ENCODE results near the gene XXYLT1.

The XXYLT1 gene

DNA sequence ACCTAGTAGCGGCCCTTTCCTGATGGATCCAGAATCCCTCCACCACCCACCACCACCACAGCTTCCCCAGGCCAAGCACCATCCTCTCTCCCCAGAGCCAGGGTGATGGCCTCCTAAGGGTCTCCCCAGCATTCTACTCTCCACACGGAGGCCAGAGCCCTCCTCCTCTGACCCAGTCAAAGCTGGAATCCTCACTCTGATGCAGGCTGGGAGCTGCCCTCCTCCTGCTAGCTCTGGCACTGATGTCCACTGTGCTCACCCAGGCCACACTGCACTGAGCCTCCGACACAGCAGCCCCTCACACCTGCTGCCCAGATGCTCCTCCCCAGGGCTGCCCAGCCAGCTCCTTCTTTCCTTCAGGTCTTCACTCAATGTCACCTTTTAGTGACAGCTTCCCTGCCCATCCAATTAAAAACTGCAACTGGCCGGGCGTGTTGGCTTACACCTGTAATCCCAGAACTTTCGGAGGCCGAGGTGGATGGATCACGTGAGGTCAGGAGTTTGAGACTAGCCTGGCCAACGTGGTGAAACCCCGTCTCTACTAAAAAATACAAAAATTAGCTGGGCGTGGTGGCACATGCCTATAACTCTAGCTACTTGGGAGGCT is 21.0 kb downstream of the XXYLT1 start:
- no peaks in the 10 kb centered on the region for H3K4me1 ChIP-seq (ENCODE audit: insufficient read depth, low read length, severe bottlenecking)
- TF ChIP-seq EZH2 (IDR thresholded peaks at IDR 0.05; ENCODE audit: borderline replicate concordance, low read length), result no peak
- TF ChIP-seq, protein P1, sequence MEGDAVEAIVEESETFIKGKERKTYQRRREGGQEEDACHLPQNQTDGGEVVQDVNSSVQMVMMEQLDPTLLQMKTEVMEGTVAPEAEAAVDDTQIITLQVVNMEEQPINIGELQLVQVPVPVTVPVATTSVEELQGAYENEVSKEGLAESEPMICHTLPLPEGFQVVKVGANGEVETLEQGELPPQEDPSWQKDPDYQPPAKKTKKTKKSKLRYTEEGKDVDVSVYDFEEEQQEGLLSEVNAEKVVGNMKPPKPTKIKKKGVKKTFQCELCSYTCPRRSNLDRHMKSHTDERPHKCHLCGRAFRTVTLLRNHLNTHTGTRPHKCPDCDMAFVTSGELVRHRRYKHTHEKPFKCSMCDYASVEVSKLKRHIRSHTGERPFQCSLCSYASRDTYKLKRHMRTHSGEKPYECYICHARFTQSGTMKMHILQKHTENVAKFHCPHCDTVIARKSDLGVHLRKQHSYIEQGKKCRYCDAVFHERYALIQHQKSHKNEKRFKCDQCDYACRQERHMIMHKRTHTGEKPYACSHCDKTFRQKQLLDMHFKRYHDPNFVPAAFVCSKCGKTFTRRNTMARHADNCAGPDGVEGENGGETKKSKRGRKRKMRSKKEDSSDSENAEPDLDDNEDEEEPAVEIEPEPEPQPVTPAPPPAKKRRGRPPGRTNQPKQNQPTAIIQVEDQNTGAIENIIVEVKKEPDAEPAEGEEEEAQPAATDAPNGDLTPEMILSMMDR (IDR thresholded peaks at IDR 0.05; ENCODE audit: low read length), result no peak
- H3F3A ChIP-seq (ENCODE audit: insufficient read depth, low read length), result no peaks in the 10 kb centered on the region
- no peak overlapping the region for H3K9ac ChIP-seq (ENCODE audit: low read length)
- no peaks in the 10 kb centered on the region for H3K79me2 ChIP-seq (ENCODE audit: insufficient read depth, low read length)
- H3K9me3 ChIP-seq (ENCODE audit: low read length), result peaks cover 2% of the 10 kb centered on the region; the same call in 1 of the 2 replicates
- no peaks in the 10 kb centered on the region; the same call in 1 of the 2 replicates for H3K36me3 ChIP-seq (ENCODE audit: insufficient read depth, low read length)
- H3K27me3 ChIP-seq (ENCODE audit: insufficient read depth, low read length), result peaks cover 6% of the 10 kb centered on the region; the same call in 1 of the 2 replicates
- H3K27ac ChIP-seq (ENCODE audit: low read depth, low read length, poor library complexity, severe bottlenecking), result no peak overlapping the region
- no peak overlapping the region for H2AFZ ChIP-seq (ENCODE audit: low read length)
- no peaks in the 10 kb centered on the region for H4K20me1 ChIP-seq (ENCODE audit: insufficient read depth, low read length)
- H3K9me2 ChIP-seq (ENCODE audit: low read depth, low read length), result no peaks in the 10 kb centered on the region
- no peak overlapping the region for H3K4me3 ChIP-seq (ENCODE audit: low read depth, low read length, poor library complexity, severe bottlenecking)
- H3K4me2 ChIP-seq (ENCODE audit: low read length), result no peak overlapping the region

DNA sequence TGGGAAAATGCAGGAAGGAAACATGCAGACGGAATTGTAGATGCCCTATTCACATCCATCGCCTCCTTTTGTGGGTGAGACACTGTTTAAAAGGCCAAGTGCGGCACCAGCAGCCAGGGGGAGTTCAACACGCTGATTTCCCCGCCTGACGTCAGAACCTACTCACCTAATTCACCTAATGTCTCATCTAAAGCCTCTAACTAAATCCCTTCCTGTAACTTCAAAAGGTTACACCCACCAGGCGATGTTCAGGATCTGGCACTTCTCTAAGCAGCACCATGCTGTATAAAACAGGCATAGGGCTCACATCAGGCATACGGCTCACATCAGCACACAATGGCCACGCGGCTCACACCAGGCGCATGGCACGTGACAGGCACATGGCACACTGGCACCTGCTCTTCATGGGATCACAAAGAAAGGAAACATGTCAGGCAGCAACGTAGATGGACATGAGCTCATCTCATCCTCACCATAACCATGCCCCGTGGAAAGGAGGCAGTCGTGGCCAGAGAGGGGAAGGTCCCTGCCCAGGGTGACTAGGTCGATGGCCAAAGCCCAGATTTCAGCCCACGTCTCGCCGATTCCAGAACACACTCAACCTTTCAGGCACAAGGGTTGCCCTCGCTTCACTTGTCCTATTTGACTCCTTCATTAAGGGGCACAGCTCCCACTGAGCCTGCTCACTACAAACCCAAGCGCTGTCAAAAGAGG is 21.7 kb downstream of the XXYLT1 start:
- Histone ChIP-seq H3K9ac (ENCODE audit: low read length) (no peak overlapping the region), H3K36me3 (ENCODE audit: insufficient read depth, low read length) (no peaks in the 10 kb centered on the region; the same call in 1 of the 2 replicates), H3F3A (ENCODE audit: insufficient read depth, low read length) (no peaks in the 10 kb centered on the region), H3K9me3 (ENCODE audit: low read length) (peaks cover 2% of the 10 kb centered on the region; the same call in 1 of the 2 replicates), H3K9me2 (ENCODE audit: low read depth, low read length) (no peaks in the 10 kb centered on the region), H3K4me3 (ENCODE audit: low read depth, low read length, poor library complexity, severe bottlenecking) (no peak overlapping the region), H3K27ac (ENCODE audit: low read depth, low read length, poor library complexity, severe bottlenecking) (no peak overlapping the region), H3K4me1 (ENCODE audit: insufficient read depth, low read length, severe bottlenecking) (no peaks in the 10 kb centered on the region), H3K79me2 (ENCODE audit: insufficient read depth, low read length) (no peaks in the 10 kb centered on the region), H3K4me2 (ENCODE audit: low read length) (no peak overlapping the region), H2AFZ (ENCODE audit: low read length) (no peak overlapping the region), H3K27me3 (ENCODE audit: insufficient read depth, low read length) (peaks cover 6% of the 10 kb centered on the region; the same call in 1 of the 2 replicates), H4K20me1 (ENCODE audit: insufficient read depth, low read length) (no peaks in the 10 kb centered on the region)
- TF ChIP-seq EZH2 (IDR thresholded peaks at IDR 0.05; ENCODE audit: borderline replicate concordance, low read length), result no peak

DNA sequence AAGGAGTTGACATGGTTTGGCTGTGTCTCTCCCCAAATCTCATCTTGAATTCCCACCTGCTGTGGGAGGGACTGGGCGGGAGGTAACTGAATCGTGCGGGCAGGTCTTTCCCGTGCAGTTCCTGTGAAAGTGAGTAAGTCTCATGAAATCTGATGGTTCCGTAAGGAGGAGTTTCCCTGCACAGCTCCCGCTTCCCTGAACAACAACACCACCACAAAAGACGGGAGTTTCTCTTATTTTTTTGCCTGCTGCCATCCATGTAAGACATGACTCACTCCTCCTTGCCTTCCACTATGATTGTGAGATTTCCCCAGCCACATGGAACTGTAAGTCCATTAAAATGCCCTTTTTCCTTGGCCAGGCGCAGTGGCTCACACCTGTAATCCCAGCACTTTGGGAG is 22.7 kb downstream of the XXYLT1 start:
- Histone ChIP-seq H3K36me3 (ENCODE audit: insufficient read depth, low read length) (no peaks in the 10 kb centered on the region; the same call in 1 of the 2 replicates), H2AFZ (ENCODE audit: low read length) (no peak overlapping the region), H3K9ac (ENCODE audit: low read length) (no peak overlapping the region), H3K4me2 (ENCODE audit: low read length) (no peak overlapping the region), H3K4me1 (ENCODE audit: insufficient read depth, low read length, severe bottlenecking) (no peaks in the 10 kb centered on the region), H4K20me1 (ENCODE audit: insufficient read depth, low read length) (no peaks in the 10 kb centered on the region), H3K9me3 (ENCODE audit: low read length) (peaks cover 2% of the 10 kb centered on the region; the same call in 1 of the 2 replicates), H3K9me2 (ENCODE audit: low read depth, low read length) (no peaks in the 10 kb centered on the region), H3K79me2 (ENCODE audit: insufficient read depth, low read length) (no peaks in the 10 kb centered on the region), H3F3A (ENCODE audit: insufficient read depth, low read length) (no peaks in the 10 kb centered on the region), H3K4me3 (ENCODE audit: low read depth, low read length, poor library complexity, severe bottlenecking) (no peak overlapping the region), H3K27ac (ENCODE audit: low read depth, low read length, poor library complexity, severe bottlenecking) (no peak overlapping the region), H3K27me3 (ENCODE audit: insufficient read depth, low read length) (peaks cover 6% of the 10 kb centered on the region; the same call in 1 of the 2 replicates)
- TF ChIP-seq, protein P1 (IDR thresholded peaks at IDR 0.05; ENCODE audit: low read length), result no peak
- TF ChIP-seq EZH2 (IDR thresholded peaks at IDR 0.05; ENCODE audit: borderline replicate concordance, low read length), result no peak
